Activated B cell treated with CpG ODN at 0.5 μM for 24 hours (primary cell): ENCODE results near the gene GET4. TPM values are rescaled to one million over a fixed set of nuclear protein-coding genes. Genes with fewer than 3 reads are reported as not detected.
A peak's percentile ranks its signal among the peaks of the same experiment; 100 is the strongest.

Experiments used
- ATAC-seq: fragments of 200-7000 bp; cut with Tn5 transposase; one replicate; pipeline ENCODE4 v1.10.0; 2021; ENCODE audit warnings: low read depth, mild to moderate bottlenecking, moderate library complexity
- CTCF ChIA-PET: fragments of 350-600 bp; sonication (Branson Sonifier 250); formaldehyde crosslinking; loops from one replicate; lab custom pipeline; 2021; ENCODE audit warnings: antibody characterized with exemption; lab: Charles Lee
- POLR2A ChIA-PET: fragments of 350-600 bp; sonication (Branson Sonifier 250); formaldehyde crosslinking; loops from one replicate; lab custom pipeline; 2021; ENCODE audit warnings: antibody characterized with exemption; lab: Charles Lee
- DNase-seq: peaks from one replicate; pipeline ENCODE4 v3.0.0; 2022
- H3K27ac Mint-ChIP-seq: one replicate; pipeline ENCODE4 v1.8.0; 2020; ENCODE audit warnings: mixed read lengths
- H3K27me3 Mint-ChIP-seq: one replicate; pipeline ENCODE4 v1.8.0; 2021; ENCODE audit warnings: mixed read lengths
- H3K36me3 Mint-ChIP-seq: one replicate; pipeline ENCODE4 v1.8.0; 2021; ENCODE audit warnings: low read depth, mixed read lengths
- H3K4me1 Mint-ChIP-seq: one replicate; pipeline ENCODE4 v1.8.0; 2021; ENCODE audit warnings: mixed read lengths
- H3K4me3 Mint-ChIP-seq: one replicate; pipeline ENCODE4 v1.8.0; 2020; ENCODE audit warnings: mild to moderate bottlenecking, mixed read lengths
- H3K9me3 Mint-ChIP-seq: one replicate; pipeline ENCODE4 v1.8.0; 2020; ENCODE audit warnings: mixed read lengths
- intact Hi-C: fragments of 100-400 bp; cut with micrococcal nuclease; formaldehyde crosslinking; loops from one replicate; pipeline ENCODE4 v1.15.1; 2024
- total RNA-seq: library from RNA; stranded (reverse); gene quantifications from 2 replicates; pipeline ENCODE4 v1.2.3, GENCODE V29; 2022
- TF ChIP-seq, protein P1 (sequence below): fragments of 200-600 bp; IDR thresholded peaks from one replicate; pipeline ENCODE4 v1.8.0; 2022; ENCODE audit warnings: antibody characterized with exemption, mild to moderate bottlenecking

Gene GET4
- total RNA-seq, 1 donor from 2014 or later: 41.4 TPM

DNA sequence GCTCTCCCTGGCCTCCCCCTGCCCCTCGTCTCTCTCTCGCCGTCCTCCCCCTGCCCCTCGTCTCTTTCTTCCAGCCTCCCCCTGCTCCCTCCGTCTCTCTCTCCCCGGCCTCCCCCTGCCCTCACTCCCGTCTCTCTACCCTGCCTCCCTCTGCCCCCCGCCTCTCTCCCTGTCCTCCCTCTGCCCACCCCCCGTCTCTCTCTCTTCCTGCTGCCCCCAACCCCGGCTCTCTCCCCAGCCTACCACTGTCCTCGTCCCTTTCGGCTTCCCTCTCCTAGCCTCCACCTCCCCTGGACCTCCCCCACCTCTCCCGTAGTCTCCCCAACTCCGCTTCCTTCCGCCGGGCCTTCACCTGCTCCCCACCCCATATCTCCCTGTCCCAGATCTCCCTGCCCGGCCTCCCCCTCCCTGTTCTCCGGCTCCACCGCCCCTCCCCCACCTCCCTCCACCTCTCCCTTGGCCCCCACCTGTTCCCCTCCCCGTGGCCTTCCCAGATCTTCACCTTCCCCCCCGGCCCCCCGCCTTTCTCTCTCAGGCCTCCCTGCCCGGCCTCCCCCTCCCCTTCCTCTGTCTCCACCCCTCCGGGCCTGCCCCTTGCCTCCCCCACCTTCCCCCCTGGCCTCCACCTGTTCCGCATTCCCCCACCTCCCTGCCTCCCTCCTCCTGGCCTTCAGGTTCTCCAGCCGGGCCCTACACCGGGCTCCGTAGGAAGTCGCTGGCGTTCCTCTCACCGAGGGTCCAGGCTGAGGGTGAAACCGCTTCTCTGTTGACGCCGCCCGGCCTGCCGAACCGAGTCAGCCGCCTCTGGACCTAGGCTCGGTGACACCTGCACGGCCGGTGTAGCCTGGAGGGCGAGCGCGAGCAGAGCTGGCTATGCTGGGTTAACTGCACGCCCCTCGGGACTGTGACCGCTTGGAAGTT is 1.2 kb downstream of the GET4 start:
- Mint-ChIP-seq H3K27me3 (no peaks in the 10 kb centered on the region), H3K27ac (peak overlapping the region; percentile 87), H3K9me3 (no peaks in the 10 kb centered on the region), H3K36me3 (peaks cover 25% of the 10 kb centered on the region), H3K4me1 (peaks cover 35% of the 10 kb centered on the region), H3K4me3 (peak overlapping the region; percentile 91)
- CTCF ChIA-PET: no interaction called here
- ATAC-seq (no peak), DNase-seq (no peak)
- POLR2A ChIA-PET: interaction anchor here (2.2 kb wide), 1 partner anchor 98 kb away, joined by 6 read pairs; the partner anchor contains the start of gene COX19
- intact Hi-C loops: loop anchor here (2.0 to 10.0 kb wide), 5 partner anchors 33 to 353 kb away; partner anchors contain the start of genes ADAP1, DNAAF5 and PRKAR1B
- TF ChIP-seq, protein P1, sequence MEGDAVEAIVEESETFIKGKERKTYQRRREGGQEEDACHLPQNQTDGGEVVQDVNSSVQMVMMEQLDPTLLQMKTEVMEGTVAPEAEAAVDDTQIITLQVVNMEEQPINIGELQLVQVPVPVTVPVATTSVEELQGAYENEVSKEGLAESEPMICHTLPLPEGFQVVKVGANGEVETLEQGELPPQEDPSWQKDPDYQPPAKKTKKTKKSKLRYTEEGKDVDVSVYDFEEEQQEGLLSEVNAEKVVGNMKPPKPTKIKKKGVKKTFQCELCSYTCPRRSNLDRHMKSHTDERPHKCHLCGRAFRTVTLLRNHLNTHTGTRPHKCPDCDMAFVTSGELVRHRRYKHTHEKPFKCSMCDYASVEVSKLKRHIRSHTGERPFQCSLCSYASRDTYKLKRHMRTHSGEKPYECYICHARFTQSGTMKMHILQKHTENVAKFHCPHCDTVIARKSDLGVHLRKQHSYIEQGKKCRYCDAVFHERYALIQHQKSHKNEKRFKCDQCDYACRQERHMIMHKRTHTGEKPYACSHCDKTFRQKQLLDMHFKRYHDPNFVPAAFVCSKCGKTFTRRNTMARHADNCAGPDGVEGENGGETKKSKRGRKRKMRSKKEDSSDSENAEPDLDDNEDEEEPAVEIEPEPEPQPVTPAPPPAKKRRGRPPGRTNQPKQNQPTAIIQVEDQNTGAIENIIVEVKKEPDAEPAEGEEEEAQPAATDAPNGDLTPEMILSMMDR: no peak

DNA sequence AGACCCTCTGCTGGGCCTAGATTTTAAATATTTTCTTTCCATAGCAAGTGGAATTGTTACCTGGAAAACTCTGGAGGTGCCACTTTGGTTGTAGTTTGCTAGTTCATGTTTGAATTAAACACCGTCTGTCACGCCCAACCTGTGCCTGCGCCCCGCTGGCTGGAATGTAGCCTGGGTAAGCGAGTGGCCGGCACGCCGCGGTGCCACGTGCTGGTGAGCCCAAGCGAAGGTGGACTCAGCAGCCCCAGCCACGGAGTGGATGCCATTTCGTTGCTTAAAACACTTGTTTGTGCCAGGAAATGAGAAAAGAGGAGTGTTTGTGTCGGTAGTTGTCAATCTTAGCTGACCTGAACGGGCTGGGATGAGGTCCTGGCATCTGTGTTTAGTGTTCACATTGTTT is 2.7 kb downstream of the GET4 start:
- H3K36me3 Mint-ChIP-seq: peaks cover 16% of the 10 kb centered on the region
- CTCF ChIA-PET: no interaction called here
- H3K27me3 Mint-ChIP-seq: no peaks in the 10 kb centered on the region
- ATAC-seq (no peak), DNase-seq (no peak)
- POLR2A ChIA-PET: no interaction called here
- H3K4me3 Mint-ChIP-seq: peak overlapping the region; percentile 38
- intact Hi-C loops: loop anchor here (5.0 to 10.0 kb wide), 2 partner anchors 258 to 354 kb away; a partner anchor contains a TSS
- H3K27ac Mint-ChIP-seq: no peak overlapping the region
- TF ChIP-seq, protein P1: no peak
- H3K9me3 Mint-ChIP-seq: no peaks in the 10 kb centered on the region
- peaks cover 24% of the 10 kb centered on the region for H3K4me1 Mint-ChIP-seq

DNA sequence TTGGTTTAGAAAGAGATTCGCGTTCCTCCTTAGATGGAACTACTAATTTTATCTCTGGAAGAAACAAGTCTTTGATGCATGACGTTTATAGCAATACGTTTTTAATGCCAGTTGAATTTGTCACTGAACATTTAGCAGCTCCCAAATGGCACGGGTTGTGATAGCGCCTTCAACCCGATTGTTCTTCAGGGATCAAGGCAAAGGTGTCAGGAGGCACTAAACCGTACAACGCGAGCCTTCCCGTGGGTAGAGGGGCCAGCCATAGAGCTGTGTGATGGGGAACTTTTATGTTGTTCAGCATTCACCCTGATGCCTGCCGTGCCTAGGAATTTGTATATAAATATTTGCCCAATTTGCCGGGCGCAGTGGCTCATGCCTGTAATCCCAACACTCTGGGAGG is 3.4 kb downstream of the GET4 start:
- no peak overlapping the region for H3K4me3 Mint-ChIP-seq
- ChIA-PET CTCF (no interaction called here), POLR2A (interaction anchor here (0.5 kb wide), 1 partner anchor 254 kb away, joined by 3 read pairs; no protein-coding TSS in a partner anchor)
- DNase-seq: no peak
- H3K9me3 Mint-ChIP-seq: no peaks in the 10 kb centered on the region
- no peak for ATAC-seq
- H3K27me3 Mint-ChIP-seq: no peaks in the 10 kb centered on the region
- H3K36me3 Mint-ChIP-seq: peaks cover 16% of the 10 kb centered on the region
- TF ChIP-seq, protein P1: no peak
- no peak overlapping the region for H3K27ac Mint-ChIP-seq
- intact Hi-C loops: loop anchor here (5.0 to 10.0 kb wide), 2 partner anchors 258 to 355 kb away; a partner anchor contains a TSS
- H3K4me1 Mint-ChIP-seq: peaks cover 26% of the 10 kb centered on the region

DNA sequence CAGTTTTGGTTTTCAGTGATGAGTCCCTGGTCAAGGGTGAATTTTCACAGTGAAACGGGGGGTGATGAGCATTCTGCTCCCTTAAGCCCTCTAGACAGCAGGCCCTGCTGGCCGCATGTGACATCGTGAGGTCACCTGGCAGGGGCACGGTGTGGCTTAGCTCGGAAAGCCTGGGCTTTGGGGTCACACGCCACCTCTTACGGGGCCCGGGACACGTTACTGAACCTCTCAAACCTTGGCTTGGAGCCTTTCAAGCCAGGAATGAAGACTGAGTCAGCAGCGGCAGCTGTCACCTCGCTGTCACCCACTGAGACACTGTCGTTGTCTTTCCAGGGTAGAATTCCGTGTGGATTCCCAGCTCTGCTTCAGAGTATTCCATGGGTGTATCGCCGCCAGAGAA is 4.1 kb downstream of the GET4 start:
- ChIA-PET CTCF (no interaction called here), POLR2A (no interaction called here)
- TF ChIP-seq, protein P1: no peak
- no peak for ATAC-seq
- no peaks in the 10 kb centered on the region for H3K9me3 Mint-ChIP-seq
- intact Hi-C loops: no loop called here
- peaks cover 25% of the 10 kb centered on the region for H3K4me1 Mint-ChIP-seq
- no peaks in the 10 kb centered on the region for H3K27me3 Mint-ChIP-seq
- no peak for DNase-seq
- H3K36me3 Mint-ChIP-seq: peaks cover 16% of the 10 kb centered on the region
- no peak overlapping the region for H3K27ac Mint-ChIP-seq
- H3K4me3 Mint-ChIP-seq: no peak overlapping the region
